ENCODE results near the gene IL1B.

Gene IL1B

DNA sequence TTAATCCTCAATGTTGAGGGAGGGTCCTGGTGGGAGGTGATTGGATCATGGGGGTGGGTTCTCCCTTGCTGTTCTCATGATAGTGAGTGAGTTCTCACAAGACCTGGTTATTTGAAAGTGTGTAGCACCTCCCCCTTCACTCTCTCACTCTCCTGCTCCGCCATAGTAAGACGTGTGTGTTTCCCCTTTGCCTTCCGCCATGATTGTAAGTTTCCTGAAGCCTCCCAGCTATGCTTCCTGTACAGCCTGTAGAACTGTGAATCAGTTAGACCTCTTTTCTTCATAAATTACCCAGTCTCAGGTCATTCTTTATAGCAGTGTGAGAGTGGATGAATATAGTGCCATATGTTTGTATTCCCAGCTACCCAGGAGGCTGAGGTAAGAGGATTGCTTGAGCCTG is 9.6 kb downstream of the IL1B start:
- 84% methylated on average over 3 of the region's 3 CpGs for WGBS
- H3K9ac ChIP-seq (ENCODE audit: low read depth, low read length), result no peak overlapping the region
- H3K9me3 ChIP-seq (ENCODE audit: insufficient read depth, low read depth, low read length), result no peaks in the 10 kb centered on the region
- no peaks in the 10 kb centered on the region for H3K4me1 ChIP-seq (ENCODE audit: insufficient read depth, low read length)
- no peak overlapping the region for H3K27ac ChIP-seq (ENCODE audit: low read depth, low read length)
- H3K27me3 ChIP-seq (ENCODE audit: insufficient read depth, low read length), result no peaks in the 10 kb centered on the region
- no peaks in the 10 kb centered on the region for H3K36me3 ChIP-seq (ENCODE audit: insufficient read depth, low read length)
- H3K4me3 ChIP-seq (ENCODE audit: low read length), result no peak overlapping the region

DNA sequence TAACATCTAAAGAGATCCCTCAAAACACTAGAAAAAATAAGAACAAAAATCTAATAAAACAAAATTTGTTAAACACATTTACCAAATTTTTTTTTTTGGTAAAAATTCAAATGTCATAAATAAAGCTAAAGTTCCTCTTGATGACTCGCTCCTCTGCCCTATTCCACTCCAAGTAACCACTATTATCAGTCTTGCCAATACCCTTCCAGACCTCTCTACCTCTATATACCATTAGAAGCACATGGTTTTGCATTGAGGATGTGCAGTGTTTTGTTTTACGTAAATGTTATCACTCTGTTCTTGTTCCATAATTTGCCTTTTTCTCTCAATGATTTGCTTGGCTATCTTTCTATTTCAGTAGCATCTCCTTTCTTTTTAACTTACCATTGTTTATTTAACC is 10.9 kb downstream of the IL1B start:
- whole genome bisulfite sequencing, result 100% methylated on average over 2 of the region's 2 CpGs
- H3K9me3 ChIP-seq (ENCODE audit: insufficient read depth, low read depth, low read length), result no peaks in the 10 kb centered on the region

GRCh38 chr2:112824694-112825085 is 11.9 kb downstream of the IL1B start:
- Histone ChIP-seq H3K4me1 (ENCODE audit: insufficient read depth, low read length) (peaks cover 16% of the 10 kb centered on the region), H3K9ac (ENCODE audit: low read depth, low read length) (no peak overlapping the region), H3K4me3 (ENCODE audit: low read length) (no peak overlapping the region), H3K9me3 (ENCODE audit: insufficient read depth, low read depth, low read length) (no peaks in the 10 kb centered on the region), H3K36me3 (ENCODE audit: insufficient read depth, low read length) (no peaks in the 10 kb centered on the region), H3K27ac (ENCODE audit: low read depth, low read length) (no peak overlapping the region), H3K27me3 (ENCODE audit: insufficient read depth, low read length) (no peaks in the 10 kb centered on the region)

More for the DNA sequence above, 10.9 kb downstream of the IL1B start:
- no peak overlapping the region for H3K27ac ChIP-seq (ENCODE audit: low read depth, low read length)
- no peaks in the 10 kb centered on the region for H3K36me3 ChIP-seq (ENCODE audit: insufficient read depth, low read length)
- H3K4me1 ChIP-seq (ENCODE audit: insufficient read depth, low read length), result peaks cover 8% of the 10 kb centered on the region
- H3K27me3 ChIP-seq (ENCODE audit: insufficient read depth, low read length), result no peaks in the 10 kb centered on the region
- H3K9ac ChIP-seq (ENCODE audit: low read depth, low read length), result no peak overlapping the region
- no peak overlapping the region for H3K4me3 ChIP-seq (ENCODE audit: low read length)

- Histone ChIP-seq H3K9ac (ENCODE audit: low read depth, low read length) (no peak overlapping the region), H3K4me1 (ENCODE audit: insufficient read depth, low read length) (peaks cover 29% of the 10 kb centered on the region)
Observed at GRCh38 chr2:112821682-112822081, 14.9 kb downstream of the IL1B start.

DNA sequence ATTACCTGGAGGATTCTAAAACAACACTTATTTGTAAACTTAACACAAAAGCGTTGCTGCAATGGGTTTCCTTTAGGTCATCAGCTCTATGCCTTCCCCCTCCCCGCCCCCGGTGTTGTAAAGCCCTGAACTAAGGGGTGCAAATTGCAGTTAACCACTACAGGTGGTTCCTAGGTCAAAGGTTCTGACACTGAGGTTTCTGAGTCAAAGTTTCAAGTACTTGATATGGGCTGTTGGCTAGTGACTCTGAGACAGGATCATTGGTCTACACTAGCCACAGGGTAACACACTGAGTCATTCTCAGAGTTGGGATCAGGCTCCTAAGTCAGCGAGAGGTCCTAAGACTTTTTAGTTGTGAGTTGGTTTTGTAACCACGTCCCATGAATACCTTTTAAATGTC is 15.4 kb downstream of the IL1B start:
- 62% methylated on average over 4 of the region's 5 CpGs for WGBS

More at GRCh38 chr2:112821682-112822081, 14.9 kb downstream of the IL1B start:
- Histone ChIP-seq H3K4me3 (ENCODE audit: low read length) (no peak overlapping the region), H3K9me3 (ENCODE audit: insufficient read depth, low read depth, low read length) (no peaks in the 10 kb centered on the region), H3K36me3 (ENCODE audit: insufficient read depth, low read length) (no peaks in the 10 kb centered on the region), H3K27me3 (ENCODE audit: insufficient read depth, low read length) (no peaks in the 10 kb centered on the region), H3K27ac (ENCODE audit: low read depth, low read length) (no peak overlapping the region)
- WGBS, result 92% methylated on average over 4 of the region's 4 CpGs

DNA sequence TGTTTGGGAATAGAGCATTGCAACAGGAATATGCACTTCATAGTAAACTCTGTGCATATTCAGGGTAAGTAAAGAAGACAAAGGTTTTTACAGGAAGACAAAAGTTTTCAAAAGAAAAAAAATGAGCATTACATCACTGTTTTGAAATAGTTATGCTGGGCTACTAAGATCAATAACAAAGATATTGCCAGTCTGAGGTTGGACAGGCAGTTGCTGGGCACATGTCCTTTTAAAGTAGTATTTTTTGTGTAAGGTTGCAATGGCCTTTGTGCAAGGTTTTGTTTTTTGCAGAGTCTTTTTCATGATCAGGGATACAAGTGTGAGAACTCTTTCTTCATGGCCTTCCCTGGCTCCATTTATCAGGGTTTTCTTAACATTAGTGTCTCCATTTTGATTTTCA is 16.2 kb downstream of the IL1B start:
- Histone ChIP-seq H3K4me1 (ENCODE audit: insufficient read depth, low read length) (peaks cover 29% of the 10 kb centered on the region), H3K9me3 (ENCODE audit: insufficient read depth, low read depth, low read length) (no peaks in the 10 kb centered on the region), H3K27ac (ENCODE audit: low read depth, low read length) (no peak overlapping the region), H3K4me3 (ENCODE audit: low read length) (no peak overlapping the region), H3K36me3 (ENCODE audit: insufficient read depth, low read length) (no peaks in the 10 kb centered on the region), H3K27me3 (ENCODE audit: insufficient read depth, low read length) (no peaks in the 10 kb centered on the region), H3K9ac (ENCODE audit: low read depth, low read length) (no peak overlapping the region)

More for the DNA sequence above, 15.4 kb downstream of the IL1B start:
- Histone ChIP-seq H3K9me3 (ENCODE audit: insufficient read depth, low read depth, low read length) (no peaks in the 10 kb centered on the region), H3K4me1 (ENCODE audit: insufficient read depth, low read length) (peaks cover 29% of the 10 kb centered on the region), H3K4me3 (ENCODE audit: low read length) (no peak overlapping the region), H3K27ac (ENCODE audit: low read depth, low read length) (no peak overlapping the region), H3K27me3 (ENCODE audit: insufficient read depth, low read length) (no peaks in the 10 kb centered on the region), H3K36me3 (ENCODE audit: insufficient read depth, low read length) (no peaks in the 10 kb centered on the region), H3K9ac (ENCODE audit: low read depth, low read length) (no peak overlapping the region)

GRCh38 chr2:112819081-112819480 is 17.5 kb downstream of the IL1B start:
- no peaks in the 10 kb centered on the region for H3K36me3 ChIP-seq (ENCODE audit: insufficient read depth, low read length)
- peaks cover 31% of the 10 kb centered on the region for H3K4me1 ChIP-seq (ENCODE audit: insufficient read depth, low read length)
- 78% methylated on average over 7 of the region's 7 CpGs for WGBS
- no peaks in the 10 kb centered on the region for H3K9me3 ChIP-seq (ENCODE audit: insufficient read depth, low read depth, low read length)
- H3K9ac ChIP-seq (ENCODE audit: low read depth, low read length), result no peak overlapping the region
- H3K27me3 ChIP-seq (ENCODE audit: insufficient read depth, low read length), result no peaks in the 10 kb centered on the region
- H3K27ac ChIP-seq (ENCODE audit: low read depth, low read length), result no peak overlapping the region
- no peak overlapping the region for H3K4me3 ChIP-seq (ENCODE audit: low read length)

DNA sequence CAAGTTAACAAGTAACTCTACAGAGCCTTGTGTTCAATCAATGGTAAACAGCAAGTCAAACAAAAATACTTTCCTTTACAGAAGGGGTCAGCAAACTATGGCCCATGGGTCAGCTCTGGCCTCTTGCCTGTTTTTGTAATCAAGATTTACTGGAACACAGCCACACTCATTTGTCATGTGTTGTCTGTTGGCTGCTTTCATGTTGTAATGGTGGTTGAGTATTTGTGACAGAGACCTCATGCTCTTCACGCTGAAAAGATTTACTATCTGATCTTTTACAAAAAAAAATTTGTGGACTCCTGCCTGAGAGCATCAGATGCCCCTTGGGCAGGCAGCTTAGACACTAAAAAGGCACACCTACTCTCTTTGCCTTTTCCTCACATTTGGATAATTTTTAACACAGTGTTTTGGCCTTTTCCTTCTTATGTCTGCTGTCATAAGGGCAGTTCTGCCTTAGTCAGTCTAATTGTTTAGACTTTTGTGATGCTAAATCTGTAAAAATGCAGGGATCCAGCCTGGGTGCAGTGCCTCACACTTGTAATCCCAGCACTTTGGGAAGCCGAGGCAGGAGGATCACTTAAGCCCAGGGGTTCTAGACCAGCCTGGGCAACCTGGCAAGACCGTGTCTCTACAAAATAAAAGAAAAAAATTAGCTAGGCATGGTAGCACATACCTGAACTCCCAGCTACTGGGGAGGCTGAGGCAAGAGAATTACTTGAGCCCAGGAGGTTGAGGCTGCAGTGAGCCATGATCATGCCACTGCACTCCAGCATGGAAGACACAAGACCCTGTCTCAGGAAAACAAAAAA is 18.3 kb downstream of the IL1B start:
- no peak overlapping the region for H3K27ac ChIP-seq (ENCODE audit: low read depth, low read length)
- H3K27me3 ChIP-seq (ENCODE audit: insufficient read depth, low read length), result no peaks in the 10 kb centered on the region
- H3K36me3 ChIP-seq (ENCODE audit: insufficient read depth, low read length), result no peaks in the 10 kb centered on the region
- no peak overlapping the region for H3K4me3 ChIP-seq (ENCODE audit: low read length)
- peaks cover 37% of the 10 kb centered on the region for H3K4me1 ChIP-seq (ENCODE audit: insufficient read depth, low read length)
- WGBS, result 85% methylated on average over 3 of the region's 3 CpGs
- no peaks in the 10 kb centered on the region for H3K9me3 ChIP-seq (ENCODE audit: insufficient read depth, low read depth, low read length)
- H3K9ac ChIP-seq (ENCODE audit: low read depth, low read length), result no peak overlapping the region

- Histone ChIP-seq H3K4me3 (ENCODE audit: low read length) (no peak overlapping the region), H3K27ac (ENCODE audit: low read depth, low read length) (no peak overlapping the region), H3K9ac (ENCODE audit: low read depth, low read length) (no peak overlapping the region), H3K9me3 (ENCODE audit: insufficient read depth, low read depth, low read length) (no peaks in the 10 kb centered on the region), H3K27me3 (ENCODE audit: insufficient read depth, low read length) (no peaks in the 10 kb centered on the region), H3K4me1 (ENCODE audit: insufficient read depth, low read length) (peaks cover 45% of the 10 kb centered on the region), H3K36me3 (ENCODE audit: insufficient read depth, low read length) (no peaks in the 10 kb centered on the region)
- 80% methylated on average over 3 of the region's 4 CpGs for WGBS
Observed at GRCh38 chr2:112817082-112817689, 19.4 kb downstream of the IL1B start.

GRCh38 chr2:112814278-112814677 is 22.3 kb downstream of the IL1B start:
- peak overlapping the region; percentile 38; the same call in 1 of the 2 replicates for H3K27ac ChIP-seq (ENCODE audit: low read depth, low read length)
- H3K27me3 ChIP-seq (ENCODE audit: insufficient read depth, low read length), result no peaks in the 10 kb centered on the region
- H3K9ac ChIP-seq (ENCODE audit: low read depth, low read length), result no peak overlapping the region
- H3K9me3 ChIP-seq (ENCODE audit: insufficient read depth, low read depth, low read length), result no peaks in the 10 kb centered on the region
- H3K4me1 ChIP-seq (ENCODE audit: insufficient read depth, low read length), result peaks cover 36% of the 10 kb centered on the region
- H3K4me3 ChIP-seq (ENCODE audit: low read length), result no peak overlapping the region
- WGBS, result 31% methylated on average over 2 of the region's 2 CpGs
- no peaks in the 10 kb centered on the region for H3K36me3 ChIP-seq (ENCODE audit: insufficient read depth, low read length)

DNA sequence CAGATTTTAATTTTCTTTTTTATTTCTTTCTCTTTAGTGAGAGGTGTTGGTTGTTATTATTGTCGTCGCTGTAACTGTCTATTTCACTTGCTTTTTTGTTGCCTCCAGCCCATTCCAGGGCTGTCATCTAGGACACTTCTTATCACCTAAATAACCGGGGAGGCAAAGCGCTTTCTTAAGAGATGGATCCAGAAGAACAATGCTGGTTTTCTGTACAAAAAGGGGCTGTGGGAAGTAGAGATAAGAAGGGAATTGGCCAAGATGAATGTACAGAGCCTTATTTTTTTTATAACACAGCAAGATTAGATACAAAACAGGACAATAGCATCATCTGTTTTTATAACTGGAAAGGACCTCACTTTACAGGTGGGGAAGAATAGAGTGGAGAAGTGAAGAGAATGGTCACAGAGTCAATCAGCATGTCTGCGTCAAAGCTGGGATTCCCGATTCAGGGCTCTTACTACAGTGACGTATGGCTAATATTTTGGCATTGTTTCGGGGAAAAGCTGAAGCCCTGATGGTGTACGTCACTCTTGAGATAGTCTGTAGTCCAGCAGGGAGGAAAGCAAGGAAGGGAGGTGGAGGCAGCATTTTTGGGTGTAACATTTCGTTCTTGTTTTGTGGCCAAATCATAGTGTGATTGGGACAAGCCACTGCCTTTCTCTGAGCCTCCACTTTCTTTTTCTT is 23.2 kb downstream of the IL1B start:
- no peaks in the 10 kb centered on the region for H3K36me3 ChIP-seq (ENCODE audit: insufficient read depth, low read length)
- peaks cover 33% of the 10 kb centered on the region for H3K4me1 ChIP-seq (ENCODE audit: insufficient read depth, low read length)
- no peak overlapping the region for H3K9ac ChIP-seq (ENCODE audit: low read depth, low read length)
- H3K27me3 ChIP-seq (ENCODE audit: insufficient read depth, low read length), result no peaks in the 10 kb centered on the region
- no peak overlapping the region for H3K27ac ChIP-seq (ENCODE audit: low read depth, low read length)
- WGBS, result 92% methylated on average over 8 of the region's 10 CpGs
- no peaks in the 10 kb centered on the region for H3K9me3 ChIP-seq (ENCODE audit: insufficient read depth, low read depth, low read length)
- no peak overlapping the region for H3K4me3 ChIP-seq (ENCODE audit: low read length)

Measured in HUES64 (cell line).